Lung (tissue), 12 donors: ENCODE results near the gene INPP1. TPM values are rescaled to one million over a fixed set of nuclear protein-coding genes. Genes with fewer than 3 reads are reported as not detected.
A peak's percentile ranks its signal among the peaks of the same experiment; 100 is the strongest.

Experiments used
- ATAC-seq: fragments of 200-7000 bp; cut with Tn5 transposase; one replicate; pipeline ENCODE4 v1.9.1; 2020; ENCODE audit warnings: moderate number of reproducible peaks; ENCODE audit not compliant: insufficient read depth, low FRiP score
- DNase-seq, 3 donors: peaks; one replicate each; pipeline ENCODE4 v3.0.0-alpha.2; 2013 to 2017
- H3K27ac ChIP-seq, 2 donors: one replicate each; pipeline ENCODE4 v1.5.1; 2013; ENCODE audit warnings: mild to moderate bottlenecking in 2 of 2, moderate library complexity in 2 of 2, control low read depth in 1 of 2, inconsistent platforms in 1 of 2, low read depth in 1 of 2, low read length in 1 of 2
- H3K27me3 ChIP-seq, 3 donors: one replicate each; pipeline ENCODE4 v1.5.1; 2013; ENCODE audit warnings: low read length in 2 of 3; ENCODE audit not compliant: control insufficient read depth in 3 of 3, insufficient read depth in 3 of 3
- H3K36me3 ChIP-seq, 4 donors: one replicate each; pipeline ENCODE4 v1.5.1; 2013; ENCODE audit warnings: low read length in 4 of 4, mild to moderate bottlenecking in 1 of 4, moderate library complexity in 1 of 4; ENCODE audit not compliant: control insufficient read depth in 4 of 4, insufficient read depth in 4 of 4
- H3K4me1 ChIP-seq, 5 donors: one replicate each; pipeline ENCODE4 v1.5.1; 2013; ENCODE audit warnings: low read length in 5 of 5, mild to moderate bottlenecking in 2 of 5, moderate library complexity in 1 of 5; ENCODE audit not compliant: control insufficient read depth in 5 of 5, insufficient read depth in 5 of 5
- H3K4me3 ChIP-seq: one replicate; pipeline ENCODE4 v1.5.1; 2013; ENCODE audit warnings: mild to moderate bottlenecking, control low read depth, moderate library complexity
- H3K9ac ChIP-seq, 2 donors: one replicate each; pipeline ENCODE4 v1.5.1; 2013; ENCODE audit warnings: low read length in 2 of 2, control low read depth in 1 of 2; ENCODE audit not compliant: insufficient read depth in 1 of 2
- H3K9me3 ChIP-seq, 4 donors: one replicate each; pipeline ENCODE4 v1.5.1; 2013; ENCODE audit warnings: low read length in 3 of 4, mild to moderate bottlenecking in 1 of 4, moderate library complexity in 1 of 4; ENCODE audit not compliant: control insufficient read depth in 4 of 4, insufficient read depth in 3 of 4
- WGBS, 2 donors: extraction: QIAGEN DNeasy Blood & Tissue Kit; methylation state at CpG; one replicate each; pipeline ENCODE4 v1.1.7; 2013; 5-methylcytosine and 5-hydroxymethylcytosine counted together
- polyA plus RNA-seq, 2 donors: library from polyadenylated mRNA; stranded (reverse); fragments of 200-250 nt; gene quantifications; one replicate each; pipeline ENCODE4 v1.2.1, GENCODE V29; 2013
- total RNA-seq, 2 donors: library from RNA; depleted of rRNA in 1 of 2; stranded (reverse); fragments of >200 nt in 1 of 2; gene quantifications; one replicate each; pipeline ENCODE4 v1.2.1, GENCODE V29; 2014 to 2021
- TF ChIP-seq, protein P1 (sequence below): IDR thresholded peaks from 2 replicates; pipeline ENCODE4 v1.5.1; 2012; ENCODE audit warnings: mild to moderate bottlenecking; ENCODE audit errors: control extremely low read depth, extremely low read depth
- donor health status: control.
- donor health status: control.
- donor health status: Bipolar disorder and iron deficiency.
- donor health status: healthy.
- donor health status: DM: yes; HTN: yes; CAD: no.

Gene INPP1
- total and polyA plus RNA-seq, 4 donors = 15.7 to 26.7 (median 18.5) TPM

GRCh38 chr2:190342611-190343010, 778 bp upstream of the INPP1 start:
- Histone ChIP-seq H3K27ac (peak overlapping the region in 1 of 2 donors; percentile 97), H3K9me3 (no peaks in the 10 kb centered on the region), H3K9ac (peak overlapping the region in 1 of 2 donors; percentile 32), H3K4me1 (peaks cover 0 to 8% (median 0%) of the 10 kb centered on the region in 5 donors), H3K4me3 (no peak overlapping the region), H3K36me3 (no peaks in the 10 kb centered on the region), H3K27me3 (no peaks in the 10 kb centered on the region)
- 48 to 58% methylated on average over 4 of the region's 4 CpGs for WGBS, 2 donors
- TF ChIP-seq, protein P1, sequence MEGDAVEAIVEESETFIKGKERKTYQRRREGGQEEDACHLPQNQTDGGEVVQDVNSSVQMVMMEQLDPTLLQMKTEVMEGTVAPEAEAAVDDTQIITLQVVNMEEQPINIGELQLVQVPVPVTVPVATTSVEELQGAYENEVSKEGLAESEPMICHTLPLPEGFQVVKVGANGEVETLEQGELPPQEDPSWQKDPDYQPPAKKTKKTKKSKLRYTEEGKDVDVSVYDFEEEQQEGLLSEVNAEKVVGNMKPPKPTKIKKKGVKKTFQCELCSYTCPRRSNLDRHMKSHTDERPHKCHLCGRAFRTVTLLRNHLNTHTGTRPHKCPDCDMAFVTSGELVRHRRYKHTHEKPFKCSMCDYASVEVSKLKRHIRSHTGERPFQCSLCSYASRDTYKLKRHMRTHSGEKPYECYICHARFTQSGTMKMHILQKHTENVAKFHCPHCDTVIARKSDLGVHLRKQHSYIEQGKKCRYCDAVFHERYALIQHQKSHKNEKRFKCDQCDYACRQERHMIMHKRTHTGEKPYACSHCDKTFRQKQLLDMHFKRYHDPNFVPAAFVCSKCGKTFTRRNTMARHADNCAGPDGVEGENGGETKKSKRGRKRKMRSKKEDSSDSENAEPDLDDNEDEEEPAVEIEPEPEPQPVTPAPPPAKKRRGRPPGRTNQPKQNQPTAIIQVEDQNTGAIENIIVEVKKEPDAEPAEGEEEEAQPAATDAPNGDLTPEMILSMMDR = no peak
- peak in 2 of 3 donors; percentile 40 to 52 for DNase-seq
- ATAC-seq = no peak

DNA sequence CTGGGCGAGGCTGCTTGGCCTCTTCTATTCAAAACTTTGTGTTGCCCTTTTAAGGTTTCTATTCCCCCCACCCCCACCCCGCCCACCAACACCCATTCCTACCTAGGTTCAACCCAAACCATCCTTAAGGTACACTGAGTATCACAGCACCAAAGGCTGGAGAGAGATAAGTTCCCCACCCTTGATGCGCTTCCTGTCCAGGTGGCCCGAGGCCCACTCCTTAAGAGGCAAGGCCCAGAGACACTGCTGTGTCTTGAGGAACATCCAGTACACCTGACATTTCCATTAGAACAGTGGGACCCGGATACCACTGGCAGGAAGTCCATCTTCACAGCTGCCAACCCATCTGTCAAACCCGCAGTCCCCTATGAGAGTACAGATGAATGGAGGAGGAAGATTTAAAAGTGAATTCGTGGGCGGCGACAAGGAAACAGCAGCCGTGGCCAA, 277 bp upstream of the INPP1 start:
- H3K27ac ChIP-seq = peak overlapping the region; percentile 83 to 97
- H3K9ac ChIP-seq = peak overlapping the region in 1 of 2 donors; percentile 24
- TF ChIP-seq, protein P1 = no peak
- DNase-seq = no peak
- WGBS, 2 donors = 31 to 35% methylated on average over 10 of the region's 10 CpGs
- no peaks in the 10 kb centered on the region for H3K36me3 ChIP-seq
- H3K9me3 ChIP-seq = no peaks in the 10 kb centered on the region
- peak overlapping the region; percentile 64 for H3K4me3 ChIP-seq
- no peak for ATAC-seq
- no peaks in the 10 kb centered on the region for H3K27me3 ChIP-seq
- H3K4me1 ChIP-seq = peaks cover 0 to 8% (median 0%) of the 10 kb centered on the region in 5 donors

GRCh38 chr2:190344276-190344827, 963 bp downstream of the INPP1 start:
- H3K27ac ChIP-seq = peak overlapping the region; percentile 83 to 97
- H3K4me3 ChIP-seq = peak overlapping the region; percentile 64
- peaks cover 0 to 8% (median 0%) of the 10 kb centered on the region in 5 donors for H3K4me1 ChIP-seq
- no peaks in the 10 kb centered on the region for H3K36me3 ChIP-seq
- DNase-seq (peak in 2 of 3 donors; percentile 24 to 60), ATAC-seq (peak; percentile 28)
- no peaks in the 10 kb centered on the region for H3K27me3 ChIP-seq
- peak overlapping the region; percentile 16 to 80 for H3K9ac ChIP-seq
- TF ChIP-seq, protein P1 = peak; percentile 41
- 8 to 14% methylated on average over 7 of the region's 7 CpGs for WGBS, 2 donors
- no peaks in the 10 kb centered on the region for H3K9me3 ChIP-seq
